LoVo (cell line): ENCODE measurements around the gene ADCY5.
"Not testable (repeated sequence)": the region's sequence is repeated elsewhere in the genome, so short reads cannot be mapped to it uniquely, and the experiment has no call there.

Experiments used
- DNase-seq: peaks from one replicate; pipeline ENCODE4 v3.0.0-alpha.2; 2016; ENCODE audit warnings: low spot score

The ADCY5 gene

GRCh38 chr3:123448536-123449101, at the start of gene ADCY5:
TSS of gene ADCY5 (minus strand) at chr3:123449090. CDS start at chr3:123448545, 545 bp downstream.
- DNase-seq: no peak

GRCh38 chr3:123493912-123494311, 45.0 kb upstream of the ADCY5 start:
- DNase-seq: no peak

GRCh38 chr3:123491966-123492587, 43.2 kb upstream of the ADCY5 start:
- DNase-seq: no peak

GRCh38 chr3:123489400-123490004, 40.6 kb upstream of the ADCY5 start:
- peak; percentile 59 for DNase-seq

GRCh38 chr3:123488645-123489347, 39.9 kb upstream of the ADCY5 start:
- DNase-seq: no peak

- DNase-seq: not testable (repeated sequence)
These were observed 38.2 kb upstream of the ADCY5 start for GRCh38 chr3:123487063-123487462.

- no peak for DNase-seq
These were observed 37.6 kb upstream of the ADCY5 start for GRCh38 chr3:123486460-123486859.

- no peak for DNase-seq
These were observed 36.7 kb upstream of the ADCY5 start for GRCh38 chr3:123485551-123485950.

GRCh38 chr3:123483146-123483545, 34.3 kb upstream of the ADCY5 start:
- no peak for DNase-seq

- DNase-seq: no peak
These were observed 33.0 kb upstream of the ADCY5 start for GRCh38 chr3:123481722-123482457.

- DNase-seq: no peak
These were observed 32.2 kb upstream of the ADCY5 start for GRCh38 chr3:123481071-123481470.

GRCh38 chr3:123480428-123480827, 31.5 kb upstream of the ADCY5 start:
- DNase-seq: no peak

- DNase-seq: no peak
These were observed 31.0 kb upstream of the ADCY5 start for GRCh38 chr3:123479891-123480290.

- DNase-seq: no peak
These were observed 29.4 kb upstream of the ADCY5 start for GRCh38 chr3:123478314-123478713.

- no peak for DNase-seq
These were observed 28.3 kb upstream of the ADCY5 start for GRCh38 chr3:123476967-123477750.

GRCh38 chr3:123475786-123476185, 26.9 kb upstream of the ADCY5 start:
- DNase-seq: no peak

- DNase-seq: no peak
These were observed 22.2 kb upstream of the ADCY5 start for GRCh38 chr3:123471106-123471505.

- no peak for DNase-seq
These were observed 20.6 kb upstream of the ADCY5 start for GRCh38 chr3:123469323-123469995.

- DNase-seq: no peak
These were observed 18.2 kb upstream of the ADCY5 start for GRCh38 chr3:123467046-123467445.

GRCh38 chr3:123464211-123464610, 15.3 kb upstream of the ADCY5 start:
- no peak for DNase-seq

- no peak for DNase-seq
These were observed 11.0 kb upstream of the ADCY5 start for GRCh38 chr3:123459862-123460261.
